HepG2 (cell line): ENCODE measurements around the gene GPT2. TPM values are rescaled to one million over a fixed set of nuclear protein-coding genes. Genes with fewer than 3 reads are reported as not detected.

Source experiments
- CBX5 ChIP-seq: sonication (generic); formaldehyde crosslinking; IDR thresholded peaks from 2 replicates; pipeline ENCODE4 v1.4.0; 2020; ENCODE audit warnings: missing genetic modification reagents, borderline replicate concordance
- CEBPB ChIP-seq: IDR thresholded peaks from 2 replicates; pipeline ENCODE4 v1.6.1; 2011; ENCODE audit warnings: low read depth, low read length, improper control_type of control experiment, borderline replicate concordance
- CHD4 ChIP-seq: fragments of 200-600 bp; sonication (generic); IDR thresholded peaks from 2 replicates; pipeline ENCODE4 v1.7.0; 2017; ENCODE audit warnings: mild to moderate bottlenecking, low read length, borderline replicate concordance
- CSRNP2 ChIP-seq: sonication (generic); formaldehyde crosslinking; conservative IDR thresholded peaks from 2 replicates; pipeline ENCODE4 v1.8.0; 2022; ENCODE audit warnings: low read depth, missing genetic modification reagents
- DBP ChIP-seq: sonication (generic); formaldehyde crosslinking; IDR thresholded peaks from 2 replicates; pipeline ENCODE4 v1.4.0; 2020; ENCODE audit warnings: missing genetic modification reagents; ENCODE audit errors: not compliant biosample characterization
- DRAP1 ChIP-seq: IDR thresholded peaks from 2 replicates; pipeline ENCODE4 v1.6.1; 2016; ENCODE audit warnings: missing genetic modification reagents, missing compliant biosample characterization
- IRF9 ChIP-seq: sonication (generic); formaldehyde crosslinking; IDR thresholded peaks from 2 replicates; pipeline ENCODE4 v1.8.0; 2022; ENCODE audit warnings: missing genetic modification reagents, mild to moderate bottlenecking, borderline replicate concordance
- JARID2 ChIP-seq: sonication (generic); formaldehyde crosslinking; IDR thresholded peaks from 2 replicates; pipeline ENCODE4 v1.8.1; 2023; ENCODE audit warnings: missing genetic modification reagents, inconsistent platforms; ENCODE audit not compliant: insufficient replicate concordance
- NKX3-1 ChIP-seq: sonication (generic); formaldehyde crosslinking; IDR thresholded peaks from 2 replicates; pipeline ENCODE4 v1.5.0; 2020; ENCODE audit warnings: missing genetic modification reagents
- NR2F1 ChIP-seq, 2 experiments: fragments of 450-650 bp in 1 of 2; formaldehyde crosslinking in 1 of 2; IDR thresholded peaks; 2 replicates each; pipeline versions ENCODE4 v1.5.0 to v1.6.1; 2016 to 2020; ENCODE audit warnings: mild to moderate bottlenecking in 1 of 2, missing compliant biosample characterization in 1 of 2, missing genetic modification reagents in 1 of 2, moderate library complexity in 1 of 2
- ZBTB4 ChIP-seq: sonication (generic); formaldehyde crosslinking; IDR thresholded peaks from 2 replicates; pipeline ENCODE4 v1.4.0; 2020; ENCODE audit warnings: missing genetic modification reagents, mild to moderate bottlenecking, borderline replicate concordance
- ZFP91 ChIP-seq: sonication (generic); formaldehyde crosslinking; IDR thresholded peaks from 2 replicates; pipeline ENCODE4 v1.9.0; 2022; ENCODE audit warnings: missing genetic modification reagents, mild to moderate bottlenecking, borderline replicate concordance
- ZNF138 ChIP-seq: sonication (generic); formaldehyde crosslinking; IDR thresholded peaks from 2 replicates; pipeline ENCODE4 v1.5.0; 2020; ENCODE audit warnings: mild to moderate bottlenecking, low read depth, missing genetic modification reagents
- ZNF180 ChIP-seq: sonication (generic); formaldehyde crosslinking; IDR thresholded peaks from 2 replicates; pipeline ENCODE4 v1.4.0; 2020; ENCODE audit warnings: low read depth, missing genetic modification reagents, borderline replicate concordance
- ZNF383 ChIP-seq: sonication (generic); formaldehyde crosslinking; IDR thresholded peaks from 2 replicates; pipeline ENCODE4 v1.4.0; 2020; ENCODE audit warnings: missing genetic modification reagents, mild to moderate bottlenecking, borderline replicate concordance
- ZNF460 ChIP-seq: sonication (generic); formaldehyde crosslinking; IDR thresholded peaks from 2 replicates; pipeline ENCODE4 v1.5.1; 2020; ENCODE audit warnings: missing genetic modification reagents, mild to moderate bottlenecking, borderline replicate concordance
- ZNF691 ChIP-seq: sonication (generic); formaldehyde crosslinking; IDR thresholded peaks from 2 replicates; pipeline ENCODE4 v1.4.0; 2020; ENCODE audit warnings: missing genetic modification reagents, low read depth, mild to moderate bottlenecking, borderline replicate concordance
- polyA plus RNA-seq, 8 experiments: library from polyadenylated mRNA; depleted of rRNA in 3 of 8; stranded (reverse) in 7 of 8; unstranded in 1 of 8; fragments of >200 nt; fragmentation: Illumina TruSeq in 4 of 8; extraction: Trizol in 4 of 8; gene quantifications; 2 replicates each; pipeline versions ENCODE4 v1.2.1 to v1.2.3, GENCODE V29; 2011 to 2016; ENCODE audit warnings: low read depth in 4 of 8, missing spikeins in 1 of 8, mixed read lengths in 1 of 8; ENCODE audit not compliant: insufficient read depth in 1 of 8
- total RNA-seq, 5 experiments: library from RNA; depleted of rRNA; stranded (reverse); fragments of >200 nt; fragmentation: Illumina TruSeq; extraction: Trizol; gene quantifications; 2 replicates each; pipeline ENCODE4 v1.2.3, GENCODE V29; 2016; ENCODE audit warnings: low read depth in 1 of 5

GPT2 gene
- total and polyA plus RNA-seq, 2 of the 13 experiments (the other 11 are each of a cell fraction or from before 2014, with no cell fraction given), result 138 to 267 TPM

GRCh38 chr16:46889245-46889941 is 5.2 kb downstream of the GPT2 start (continued):
- TF ChIP-seq IRF9 (CRISPR knock-in tag), result no peak
- peak; percentile 80 for TF ChIP-seq ZFP91
- no peak for TF ChIP-seq CEBPB
- TF ChIP-seq NKX3-1 (CRISPR knock-in tag), result no peak
- TF ChIP-seq ZNF460, result no peak
- TF ChIP-seq ZNF180, result no peak
- no peak for TF ChIP-seq CBX5 (CRISPR knock-in tag)
- TF ChIP-seq NR2F1 (CRISPR knock-in tag; IDR thresholded peaks at IDR 0.05), result no peak
- TF ChIP-seq ZNF383 (CRISPR knock-in tag), result peak; percentile 70; the same call in 1 of the 2 replicates
- no peak for TF ChIP-seq CHD4
- no peak for TF ChIP-seq ZBTB4
- TF ChIP-seq DRAP1 (CRISPR knock-in tag), result no peak
- TF ChIP-seq ZNF691 (CRISPR knock-in tag), result 0 out of 2 replicates have a peak, but pooled peaks have one; percentile 31
- no peak for TF ChIP-seq ZNF138 (CRISPR knock-in tag)
- TF ChIP-seq JARID2 (CRISPR knock-in tag), result no peak
- TF ChIP-seq CSRNP2 (CRISPR knock-in tag), result no peak
- TF ChIP-seq DBP, result no peak
